ENCODE data around the gene ZNF445. TPM values are rescaled to one million over a fixed set of nuclear protein-coding genes. Genes with fewer than 3 reads are reported as not detected.

The ZNF445 gene
- total RNA-seq, 1 donor from 2014 or later: 54.1 TPM

- no peak for TF ChIP-seq CTCF (IDR thresholded peaks at IDR 0.05; ENCODE audit: unreplicated experiment)
- H3K4me3 Mint-ChIP-seq: no peak overlapping the region
- H3K36me3 Mint-ChIP-seq: no peaks in the 10 kb centered on the region
- H3K9me3 Mint-ChIP-seq: no peaks in the 10 kb centered on the region
- no peaks in the 10 kb centered on the region for H3K27me3 Mint-ChIP-seq (ENCODE audit: low read depth)
- H3K27ac Mint-ChIP-seq: no peak overlapping the region
- no peaks in the 10 kb centered on the region for H3K4me1 Mint-ChIP-seq
- DNase-seq (ENCODE audit: low spot score in 2 of 2, unreplicated experiment in 2 of 2): no peak
Measured at GRCh38 chr3:44429459-44429858, 48.0 kb downstream of the ZNF445 start.

- no peaks in the 10 kb centered on the region for H3K4me1 Mint-ChIP-seq
- no peaks in the 10 kb centered on the region for H3K27me3 Mint-ChIP-seq (ENCODE audit: low read depth)
- H3K4me3 Mint-ChIP-seq: no peak overlapping the region
- TF ChIP-seq CTCF (IDR thresholded peaks at IDR 0.05; ENCODE audit: unreplicated experiment): no peak
- DNase-seq (ENCODE audit: low spot score in 2 of 2, unreplicated experiment in 2 of 2): no peak
- H3K36me3 Mint-ChIP-seq: no peaks in the 10 kb centered on the region
- H3K27ac Mint-ChIP-seq: no peak overlapping the region
- no peaks in the 10 kb centered on the region for H3K9me3 Mint-ChIP-seq
Measured at GRCh38 chr3:44428910-44429309, 48.6 kb downstream of the ZNF445 start.

- Mint-ChIP-seq H3K4me3 (no peak overlapping the region), H3K27me3 (ENCODE audit: low read depth) (no peaks in the 10 kb centered on the region), H3K9me3 (no peaks in the 10 kb centered on the region), H3K27ac (no peak overlapping the region), H3K36me3 (no peaks in the 10 kb centered on the region), H3K4me1 (no peaks in the 10 kb centered on the region)
- no peak for TF ChIP-seq CTCF (IDR thresholded peaks at IDR 0.05; ENCODE audit: unreplicated experiment)
- DNase-seq (ENCODE audit: low spot score in 2 of 2, unreplicated experiment in 2 of 2): no peak
Measured at GRCh38 chr3:44427683-44428082, 49.8 kb downstream of the ZNF445 start.

- no peak overlapping the region for H3K4me3 Mint-ChIP-seq
- TF ChIP-seq CTCF (IDR thresholded peaks at IDR 0.05; ENCODE audit: unreplicated experiment): no peak
- DNase-seq (ENCODE audit: low spot score in 2 of 2, unreplicated experiment in 2 of 2): no peak
- no peaks in the 10 kb centered on the region for H3K27me3 Mint-ChIP-seq (ENCODE audit: low read depth)
- H3K36me3 Mint-ChIP-seq: no peaks in the 10 kb centered on the region
- no peaks in the 10 kb centered on the region for H3K9me3 Mint-ChIP-seq
- H3K27ac Mint-ChIP-seq: no peak overlapping the region
- H3K4me1 Mint-ChIP-seq: no peaks in the 10 kb centered on the region
Measured at GRCh38 chr3:44424758-44425157, 52.7 kb downstream of the ZNF445 start.

GRCh38 chr3:44421280-44421679 is 56.2 kb downstream of the ZNF445 start:
- Mint-ChIP-seq H3K36me3 (no peaks in the 10 kb centered on the region), H3K27me3 (ENCODE audit: low read depth) (no peaks in the 10 kb centered on the region), H3K27ac (no peak overlapping the region), H3K9me3 (no peaks in the 10 kb centered on the region), H3K4me1 (no peaks in the 10 kb centered on the region), H3K4me3 (no peak overlapping the region)
- no peak for TF ChIP-seq CTCF (IDR thresholded peaks at IDR 0.05; ENCODE audit: unreplicated experiment)
- peak in 1 of 2 experiments; percentile 17 for DNase-seq (ENCODE audit: low spot score in 2 of 2, unreplicated experiment in 2 of 2)

- Mint-ChIP-seq H3K27me3 (ENCODE audit: low read depth) (no peaks in the 10 kb centered on the region), H3K4me1 (no peaks in the 10 kb centered on the region), H3K9me3 (no peaks in the 10 kb centered on the region), H3K27ac (no peak overlapping the region), H3K36me3 (no peaks in the 10 kb centered on the region), H3K4me3 (no peak overlapping the region)
- DNase-seq (ENCODE audit: low spot score in 2 of 2, unreplicated experiment in 2 of 2): peak in 1 of 2 experiments; percentile 22
- no peak for TF ChIP-seq CTCF (IDR thresholded peaks at IDR 0.05; ENCODE audit: unreplicated experiment)
Measured at GRCh38 chr3:44420676-44421075, 56.8 kb downstream of the ZNF445 start.
